Measurements from ENCODE around the gene EN2. TPM values are rescaled to one million over a fixed set of nuclear protein-coding genes. Genes with fewer than 3 reads are reported as not detected.

EN2 gene
- total RNA-seq, 2 donors from 2014 or later, result 0.45 TPM; not detected in 1

DNA sequence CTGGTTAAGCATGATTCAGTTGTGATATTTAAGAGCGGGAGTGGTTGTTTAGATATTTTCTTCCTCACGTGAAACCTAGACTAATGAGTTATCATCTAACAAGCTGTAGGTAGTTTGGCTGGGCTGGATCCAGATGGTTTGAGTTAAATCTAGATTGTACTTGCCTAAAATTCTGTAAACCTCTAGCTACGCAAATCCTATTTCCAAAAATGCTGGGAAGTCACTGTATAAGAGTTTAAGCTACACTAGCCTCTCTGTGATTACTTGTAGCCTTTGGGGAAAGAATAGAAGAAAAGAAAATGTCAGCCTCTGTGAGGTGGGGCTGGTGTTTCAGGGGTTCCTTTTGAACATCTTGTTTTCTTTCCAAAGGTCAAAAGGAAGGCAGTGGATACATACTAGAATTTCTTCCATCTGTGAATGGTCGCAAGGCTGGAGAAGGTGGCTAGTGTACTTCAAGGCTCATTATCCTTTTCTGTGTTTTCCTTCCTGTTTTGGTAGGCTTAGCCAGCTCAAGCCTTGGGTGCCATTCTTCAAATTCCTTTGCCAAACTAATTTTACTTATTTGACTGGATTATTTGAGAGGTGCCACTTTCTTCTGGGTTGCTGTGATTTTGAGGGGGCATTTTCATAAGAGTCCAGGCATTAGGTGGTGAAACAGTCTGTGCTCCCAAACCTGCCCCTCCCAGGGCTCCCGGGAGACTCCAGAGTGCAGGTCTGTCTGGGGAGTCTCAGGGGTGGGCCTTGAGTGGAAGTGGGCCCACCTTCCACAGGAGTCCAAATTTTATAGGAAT lies 5.2 kb upstream of the EN2 start:
- no peak for DNase-seq (ENCODE audit: low spot score)
- Histone ChIP-seq H3K4me1 (replicated peaks) (no peaks in the 10 kb centered on the region), H3K27me3 (replicated peaks; ENCODE audit: insufficient read depth) (peaks cover 87% of the 10 kb centered on the region), H3K4me3 (no peak overlapping the region), H3K27ac (no peak overlapping the region), H3K9me3 (no peaks in the 10 kb centered on the region), H3K36me3 (no peaks in the 10 kb centered on the region)
- WGBS, result 17% methylated on average over 5 of the region's 5 CpGs
- TF ChIP-seq POLR2AphosphoS5 (IDR thresholded peaks at IDR 0.05) (no peak), POLR2A (IDR thresholded peaks at IDR 0.05) (no peak)
- TF ChIP-seq, protein P1, sequence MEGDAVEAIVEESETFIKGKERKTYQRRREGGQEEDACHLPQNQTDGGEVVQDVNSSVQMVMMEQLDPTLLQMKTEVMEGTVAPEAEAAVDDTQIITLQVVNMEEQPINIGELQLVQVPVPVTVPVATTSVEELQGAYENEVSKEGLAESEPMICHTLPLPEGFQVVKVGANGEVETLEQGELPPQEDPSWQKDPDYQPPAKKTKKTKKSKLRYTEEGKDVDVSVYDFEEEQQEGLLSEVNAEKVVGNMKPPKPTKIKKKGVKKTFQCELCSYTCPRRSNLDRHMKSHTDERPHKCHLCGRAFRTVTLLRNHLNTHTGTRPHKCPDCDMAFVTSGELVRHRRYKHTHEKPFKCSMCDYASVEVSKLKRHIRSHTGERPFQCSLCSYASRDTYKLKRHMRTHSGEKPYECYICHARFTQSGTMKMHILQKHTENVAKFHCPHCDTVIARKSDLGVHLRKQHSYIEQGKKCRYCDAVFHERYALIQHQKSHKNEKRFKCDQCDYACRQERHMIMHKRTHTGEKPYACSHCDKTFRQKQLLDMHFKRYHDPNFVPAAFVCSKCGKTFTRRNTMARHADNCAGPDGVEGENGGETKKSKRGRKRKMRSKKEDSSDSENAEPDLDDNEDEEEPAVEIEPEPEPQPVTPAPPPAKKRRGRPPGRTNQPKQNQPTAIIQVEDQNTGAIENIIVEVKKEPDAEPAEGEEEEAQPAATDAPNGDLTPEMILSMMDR (IDR thresholded peaks at IDR 0.05), result no peak
- intact Hi-C loops (cut with DNase I), result no loop called here

DNA sequence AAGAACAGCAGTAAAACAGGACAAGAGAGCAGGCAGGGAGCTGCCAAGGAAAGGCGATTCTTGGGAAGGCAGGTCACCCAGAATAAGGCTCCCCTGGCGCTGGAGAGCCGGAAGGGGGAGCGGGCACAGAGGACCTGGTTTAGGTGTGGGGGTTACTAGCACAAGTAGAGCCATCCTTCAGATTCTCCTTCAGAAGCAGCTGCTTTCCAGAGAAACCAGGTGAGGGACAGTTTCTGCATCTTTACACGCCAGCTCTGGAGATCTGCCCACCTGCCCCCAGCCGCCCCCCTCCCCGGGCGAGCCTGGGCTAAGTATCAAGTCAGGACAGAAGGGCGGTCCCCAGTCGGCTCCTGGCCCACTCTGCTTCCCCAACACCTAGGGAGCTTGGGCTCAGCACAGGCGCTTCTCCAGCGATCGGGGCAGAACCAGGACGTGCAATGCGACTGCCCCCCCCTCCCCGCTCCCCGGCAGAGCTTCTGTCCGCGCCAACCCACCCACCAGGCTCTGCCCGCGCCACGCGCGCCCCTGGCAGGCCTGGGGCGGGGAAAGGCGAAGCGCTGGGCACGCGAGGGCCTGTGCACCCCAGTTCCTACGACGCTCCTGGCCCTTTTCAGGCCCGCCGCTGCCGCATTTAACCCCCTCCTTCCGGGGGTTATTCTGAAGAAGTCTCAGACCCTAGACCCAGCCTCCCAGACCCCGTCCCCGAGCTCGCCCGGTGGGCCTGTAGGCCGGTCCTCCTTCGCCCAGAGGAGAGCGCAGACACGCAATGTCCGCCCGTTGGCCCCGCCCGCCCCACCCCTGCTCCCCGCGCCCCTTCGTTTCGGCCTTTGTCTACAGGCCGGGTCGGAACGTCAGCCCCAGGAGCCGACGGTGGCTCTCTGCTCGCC lies 4.4 kb upstream of the EN2 start:
- H3K4me3 ChIP-seq, result no peak overlapping the region
- intact Hi-C loops (cut with DNase I), result no loop called here

DNA sequence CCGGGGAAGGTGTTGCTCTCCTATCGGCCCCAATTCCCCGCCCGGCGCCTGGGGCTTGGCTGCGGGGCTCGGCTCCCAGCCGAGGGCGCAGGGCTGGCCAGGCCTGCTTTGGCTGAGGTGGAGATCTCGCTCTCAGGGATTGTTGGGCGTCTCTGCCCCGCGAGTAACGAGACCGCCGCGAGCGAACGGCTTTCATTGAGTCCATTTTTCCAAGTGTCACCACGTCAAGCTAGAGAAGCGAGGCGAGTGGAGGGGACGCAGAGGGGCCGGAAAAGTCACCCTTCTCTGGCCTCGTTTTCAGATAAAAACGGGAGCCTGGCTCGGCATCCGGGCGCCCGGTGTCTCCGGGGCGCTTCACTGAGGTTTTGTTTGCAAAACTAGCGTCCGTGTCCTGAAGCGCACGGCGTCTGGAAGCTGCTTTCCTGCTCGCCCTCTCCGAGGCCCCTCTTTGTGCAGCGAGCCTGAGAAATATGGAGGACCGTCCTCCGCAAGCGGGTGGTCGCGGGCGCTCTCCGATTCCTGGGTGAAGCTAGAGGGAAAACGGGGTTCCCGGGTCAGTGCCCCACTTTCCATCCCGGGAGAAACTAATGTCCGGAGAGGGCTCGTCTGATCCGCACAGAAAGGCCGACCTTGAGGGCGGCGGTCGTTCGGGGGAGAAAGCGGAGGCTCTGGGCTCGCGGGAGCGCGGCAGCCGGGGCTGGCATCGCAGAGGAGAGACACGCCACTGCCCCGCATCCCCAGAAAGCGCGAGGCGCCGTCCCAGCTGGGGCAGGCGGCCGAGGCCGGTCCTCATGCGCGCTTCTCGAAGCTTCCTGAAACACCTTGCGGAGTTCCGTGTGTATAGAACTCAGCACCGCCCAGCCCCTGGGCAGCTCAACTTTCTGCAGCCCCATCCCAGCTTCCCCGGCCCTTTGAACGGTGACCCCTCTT lies 3.5 kb upstream of the EN2 start:
- WGBS, result 3% methylated on average over 20 of the region's 82 CpGs
- TF ChIP-seq, protein P1 (IDR thresholded peaks at IDR 0.05), result no peak
- TF ChIP-seq POLR2AphosphoS5 (IDR thresholded peaks at IDR 0.05), result no peak
- TF ChIP-seq POLR2A (IDR thresholded peaks at IDR 0.05), result no peak
- Histone ChIP-seq H3K27ac (no peak overlapping the region), H3K36me3 (no peaks in the 10 kb centered on the region), H3K4me3 (no peak overlapping the region), H3K4me1 (replicated peaks) (peaks cover 8% of the 10 kb centered on the region), H3K27me3 (replicated peaks; ENCODE audit: insufficient read depth) (peaks cover 83% of the 10 kb centered on the region), H3K9me3 (no peaks in the 10 kb centered on the region)
- intact Hi-C loops (cut with DNase I), result no loop called here
- DNase-seq (ENCODE audit: low spot score), result no peak

More for the DNA sequence above, 4.4 kb upstream of the EN2 start:
- H3K4me1 ChIP-seq (replicated peaks), result peaks cover 5% of the 10 kb centered on the region
- no peak for TF ChIP-seq POLR2AphosphoS5 (IDR thresholded peaks at IDR 0.05)
- TF ChIP-seq, protein P1 (IDR thresholded peaks at IDR 0.05), result no peak
- no peak for TF ChIP-seq POLR2A (IDR thresholded peaks at IDR 0.05)
- no peaks in the 10 kb centered on the region for H3K36me3 ChIP-seq
- H3K27me3 ChIP-seq (replicated peaks; ENCODE audit: insufficient read depth), result peaks cover 83% of the 10 kb centered on the region
- H3K27ac ChIP-seq, result no peak overlapping the region
- WGBS, result 2% methylated on average over 54 of the region's 57 CpGs
- no peaks in the 10 kb centered on the region for H3K9me3 ChIP-seq
- DNase-seq (ENCODE audit: low spot score), result no peak

DNA sequence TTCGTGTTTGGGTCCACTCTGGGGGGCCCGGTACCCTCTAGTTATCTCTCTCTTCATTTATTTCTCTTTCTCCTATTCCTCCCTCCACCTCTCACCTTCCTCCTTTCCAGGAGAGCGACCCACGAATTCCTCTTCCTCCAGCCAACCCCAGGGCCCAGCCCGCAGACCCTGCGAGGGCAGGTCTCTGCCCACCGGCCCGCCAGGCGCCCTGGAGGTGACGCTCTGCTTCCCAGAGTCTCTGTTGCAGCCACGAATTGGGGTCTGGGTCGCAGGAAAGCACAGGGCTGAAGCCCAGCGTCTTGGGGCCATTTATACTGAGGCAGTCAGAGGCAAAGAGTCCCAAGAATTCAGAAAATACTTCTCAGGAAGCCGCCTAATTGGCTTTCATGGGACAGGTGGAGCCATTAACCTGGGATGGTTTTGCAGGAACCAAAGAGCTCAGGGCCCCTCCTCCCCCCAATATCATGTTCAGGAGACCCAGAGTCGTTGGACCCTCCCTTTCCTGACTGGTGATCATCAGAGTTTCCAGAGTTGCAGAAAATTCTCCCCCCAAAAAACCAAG lies 2.7 kb upstream of the EN2 start:
- intact Hi-C loops (cut with DNase I), result no loop called here
- WGBS, result 4% methylated on average over 15 of the region's 15 CpGs
- no peak for DNase-seq (ENCODE audit: low spot score)
- H3K4me3 ChIP-seq, result no peak overlapping the region
- H3K27me3 ChIP-seq (replicated peaks; ENCODE audit: insufficient read depth), result peaks cover 82% of the 10 kb centered on the region
- no peaks in the 10 kb centered on the region for H3K36me3 ChIP-seq
- TF ChIP-seq POLR2A (IDR thresholded peaks at IDR 0.05) (no peak), POLR2AphosphoS5 (IDR thresholded peaks at IDR 0.05) (no peak)
- TF ChIP-seq, protein P1 (IDR thresholded peaks at IDR 0.05), result no peak
- H3K27ac ChIP-seq, result no peak overlapping the region
- no peaks in the 10 kb centered on the region for H3K9me3 ChIP-seq
- H3K4me1 ChIP-seq (replicated peaks), result peaks cover 8% of the 10 kb centered on the region

All from prostate gland (tissue), 2 donors.